NCI-H1417 (cell line): Measurements from ENCODE around the gene ZBTB7C.

Experiments used
- DNase-seq, 3 experiments: peaks; one replicate each; lab custom pipeline; 2025; lab: John Stamatoyannopoulos, UW

ZBTB7C gene

GRCh38 chr18:48123324-48123723 lies 285.9 kb downstream of the ZBTB7C start:
- peak in 1 of 3 experiments; percentile 27 for DNase-seq

DNA sequence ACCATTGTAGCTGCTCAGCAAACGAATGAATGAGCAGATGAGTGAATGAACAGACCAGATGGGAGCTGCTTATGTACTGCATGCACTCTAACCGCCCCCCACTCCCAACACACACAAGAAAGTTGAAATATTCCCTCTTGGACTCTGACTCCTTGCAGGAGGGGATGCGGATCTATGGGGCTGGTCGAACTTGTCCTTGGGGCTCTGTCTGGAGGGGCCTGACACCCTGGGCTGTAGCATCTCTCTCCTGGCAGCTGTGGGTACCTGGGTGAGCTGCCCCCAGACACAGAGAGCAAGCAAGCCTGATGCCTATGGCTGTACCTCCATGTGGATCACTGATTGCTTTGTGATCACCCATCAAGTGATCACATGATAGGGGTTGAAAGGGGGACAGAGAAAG lies 286.4 kb downstream of the ZBTB7C start:
- DNase-seq, result no peak

- no peak for DNase-seq
Measured at GRCh38 chr18:48122376-48122775, 286.8 kb downstream of the ZBTB7C start.

DNA sequence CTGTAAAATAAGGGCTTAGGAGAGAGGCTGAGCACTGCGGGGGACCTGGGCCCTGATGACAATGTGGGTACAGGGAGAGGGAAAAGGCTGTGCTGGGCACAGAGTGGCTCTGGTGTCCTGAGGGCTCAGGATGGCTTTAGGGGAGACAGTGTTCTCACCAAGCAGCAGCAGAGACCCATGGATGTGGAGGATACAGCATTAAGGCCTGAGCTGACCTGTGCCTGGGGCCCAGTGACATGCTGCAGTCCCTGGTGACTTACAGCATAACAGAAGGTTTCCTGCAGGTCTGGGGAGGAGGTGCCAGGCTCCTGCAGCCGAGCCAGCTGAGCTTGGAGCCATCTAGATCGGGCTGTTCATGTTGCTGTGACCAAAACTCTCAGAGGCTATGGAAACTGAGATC lies 287.4 kb downstream of the ZBTB7C start:
- no peak for DNase-seq

DNA sequence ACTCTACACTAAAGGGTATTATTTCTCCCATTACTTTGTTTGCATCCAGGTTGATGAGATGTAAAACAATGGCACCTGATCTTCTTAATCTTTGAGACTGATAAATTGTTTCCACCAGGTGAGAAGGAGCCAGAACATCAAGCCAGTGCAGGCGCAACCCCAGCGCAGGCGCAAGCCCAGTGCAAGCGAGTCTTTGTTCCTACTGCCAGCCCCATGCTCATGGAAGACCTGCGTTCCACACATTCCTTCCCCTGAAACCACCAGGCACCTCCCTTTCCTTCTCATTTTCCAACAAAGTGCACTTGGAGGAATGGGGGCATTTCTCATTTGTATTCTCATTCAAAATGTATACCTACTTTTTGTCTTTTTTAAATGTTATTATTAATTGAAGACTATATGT lies 290.0 kb downstream of the ZBTB7C start:
- DNase-seq, result no peak

GRCh38 chr18:48116873-48117630 lies 292.1 kb downstream of the ZBTB7C start:
- DNase-seq, result no peak

- no peak for DNase-seq
Measured at GRCh38 chr18:48116017-48116416, 293.2 kb downstream of the ZBTB7C start.

DNA sequence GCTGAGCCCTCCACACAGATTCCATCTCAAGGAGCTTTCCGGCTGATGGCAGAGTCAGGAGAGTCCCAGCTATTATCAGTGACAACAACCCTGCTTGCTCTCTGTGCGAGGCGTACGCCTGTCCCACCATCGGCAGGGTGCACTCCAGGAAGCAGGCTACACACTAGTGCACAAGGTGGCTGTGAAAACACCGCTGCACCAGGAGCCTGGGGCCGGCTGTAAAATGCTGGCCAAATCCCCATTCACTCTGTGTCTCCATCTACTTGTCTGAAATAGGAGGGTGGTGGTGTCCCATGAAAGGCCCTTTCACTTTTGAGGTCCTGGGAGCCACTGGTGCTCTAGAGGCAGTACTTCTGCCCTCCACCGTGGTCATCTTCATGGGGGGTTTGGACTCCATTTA lies 295.5 kb downstream of the ZBTB7C start:
- DNase-seq, result no peak

GRCh38 chr18:48111587-48111986 lies 297.6 kb downstream of the ZBTB7C start:
- DNase-seq, result no peak

- no peak for DNase-seq
Measured at GRCh38 chr18:48110797-48111196, 298.4 kb downstream of the ZBTB7C start.

DNA sequence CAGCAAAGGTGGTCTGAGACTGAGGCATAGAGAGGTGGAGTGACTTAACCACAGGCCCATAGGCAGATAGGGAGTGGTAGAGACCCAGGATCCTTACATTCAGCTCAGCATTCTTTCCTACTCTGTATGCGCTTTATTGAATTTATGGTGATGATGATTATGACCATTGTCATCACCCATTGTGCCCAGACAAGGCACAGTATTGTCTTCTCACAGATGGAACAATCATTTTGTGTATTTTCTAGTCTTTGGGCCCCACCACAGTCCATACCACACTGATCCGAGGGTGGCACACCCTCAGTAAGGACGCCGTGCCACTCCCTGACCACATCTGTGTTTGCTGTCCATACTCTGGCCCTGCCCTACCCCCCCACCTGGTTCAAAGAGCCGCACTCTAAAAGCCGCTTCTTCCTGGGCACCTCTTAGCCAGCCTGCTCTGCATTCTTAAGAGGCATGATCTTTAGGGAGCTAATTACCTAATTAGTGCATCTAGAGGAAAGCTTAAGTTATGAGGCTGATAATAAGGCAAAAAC lies 299.2 kb downstream of the ZBTB7C start:
- DNase-seq, result peak in 1 of 3 experiments; percentile 53

GRCh38 chr18:48108136-48108535 lies 301.0 kb downstream of the ZBTB7C start:
- DNase-seq, result no peak

GRCh38 chr18:48106976-48107781 lies 302.0 kb downstream of the ZBTB7C start:
- DNase-seq, result peak in 2 of 3 experiments; percentile 16 to 45

GRCh38 chr18:48106498-48106897 lies 302.7 kb downstream of the ZBTB7C start:
- peak in 1 of 3 experiments; percentile 45 for DNase-seq

GRCh38 chr18:48105317-48105716 lies 303.9 kb downstream of the ZBTB7C start:
- no peak for DNase-seq

- no peak for DNase-seq
Measured at GRCh38 chr18:48104705-48105104, 304.5 kb downstream of the ZBTB7C start.

DNA sequence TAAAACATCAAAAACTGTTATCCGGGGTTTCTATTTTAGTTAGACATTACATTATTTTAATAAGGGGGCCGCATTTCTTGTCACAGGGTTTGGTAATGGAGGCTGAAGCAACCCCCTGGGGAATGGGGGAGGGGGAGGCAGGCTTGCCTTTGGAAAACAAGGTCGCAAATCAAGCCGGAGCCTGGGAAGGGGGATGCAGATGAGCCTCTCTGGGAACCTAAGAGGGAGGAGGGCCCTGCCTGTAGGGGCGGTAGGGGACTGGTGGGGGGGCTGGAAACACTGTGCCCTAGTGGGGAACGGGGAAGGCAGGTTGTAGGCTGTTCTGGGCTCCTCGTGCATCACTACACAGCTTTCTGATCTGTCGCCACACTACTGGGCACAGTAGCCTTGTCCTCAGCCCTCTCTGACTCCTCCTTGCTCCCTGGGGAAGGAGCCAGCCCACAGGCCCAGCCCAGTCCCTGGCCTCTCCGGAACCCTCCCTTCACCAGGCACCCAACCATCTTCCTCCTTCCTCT lies 308.5 kb downstream of the ZBTB7C start:
- peak; percentile 78 to 93 (median 82) for DNase-seq

DNA sequence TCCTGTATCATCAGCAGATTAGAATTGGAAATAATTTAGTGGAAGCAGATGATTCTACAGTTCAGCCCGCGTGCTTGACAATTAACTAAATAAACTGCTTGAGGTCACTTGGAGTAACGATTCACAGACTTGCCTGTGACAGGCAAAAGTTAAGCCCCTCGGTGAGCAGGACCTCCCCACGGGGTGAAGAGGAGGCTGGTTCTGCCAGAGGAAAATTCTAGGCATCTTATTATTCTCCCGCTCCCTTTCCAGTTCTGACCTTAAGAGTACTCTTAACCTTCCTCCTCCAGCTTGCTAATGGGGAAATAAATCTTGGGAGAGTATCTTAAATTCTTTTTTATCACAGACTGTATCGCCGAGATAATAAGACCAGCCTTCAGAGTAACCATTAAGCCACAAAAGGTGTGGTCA lies 309.0 kb downstream of the ZBTB7C start:
- DNase-seq, result peak in 2 of 3 experiments; percentile 59 to 82

GRCh38 chr18:48099481-48100164 lies 309.6 kb downstream of the ZBTB7C start:
- peak in 1 of 3 experiments; percentile 48 for DNase-seq

GRCh38 chr18:48098538-48098937 lies 310.6 kb downstream of the ZBTB7C start:
- DNase-seq, result no peak

DNA sequence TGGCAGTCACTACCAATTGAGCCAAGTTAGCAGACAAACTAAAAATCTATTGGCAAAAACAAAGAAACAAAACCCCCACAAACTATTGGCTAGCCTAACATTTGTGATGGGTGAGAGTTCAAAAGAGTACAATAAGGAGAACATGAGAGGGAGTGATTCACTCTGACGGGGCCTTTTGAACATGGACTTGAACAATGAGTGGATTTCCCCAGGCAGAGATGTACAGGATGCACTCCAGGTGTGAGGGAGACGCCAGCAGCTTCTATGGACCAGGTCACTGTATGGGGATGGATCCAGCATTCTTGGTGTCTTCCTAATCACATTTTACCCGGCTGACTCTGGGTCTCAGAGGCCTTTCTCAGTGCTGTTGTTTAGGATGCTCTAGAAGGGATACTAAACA lies 311.2 kb downstream of the ZBTB7C start:
- DNase-seq, result no peak

DNA sequence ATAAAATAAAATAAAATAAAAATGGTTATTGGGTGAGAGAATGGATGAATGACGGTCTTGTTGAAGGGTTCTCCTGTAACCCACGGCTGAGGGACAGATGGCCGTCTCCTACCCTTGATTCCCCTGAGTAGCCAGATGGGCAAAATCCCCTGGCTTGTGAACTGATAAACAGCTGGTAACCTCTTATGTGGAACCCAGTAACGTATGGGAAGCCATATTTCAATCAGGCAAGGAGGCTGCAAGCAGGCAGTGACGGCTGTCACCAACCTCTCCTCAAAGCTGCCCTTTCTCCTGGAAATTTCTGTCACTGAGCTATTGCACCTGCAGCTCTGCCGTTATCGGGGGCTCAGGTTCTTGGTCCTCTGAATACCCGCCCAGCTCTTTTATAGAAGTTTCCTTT lies 313.5 kb downstream of the ZBTB7C start:
- no peak for DNase-seq
